Measurements from ENCODE around the gene UBAP2. TPM values are rescaled to one million over a fixed set of nuclear protein-coding genes. Genes with fewer than 3 reads are reported as not detected.

The UBAP2 gene
- total and polyA plus RNA-seq, 2 of the 4 experiments (the other 2 are of a cell fraction) = 12.9 to 25.5 TPM

DNA sequence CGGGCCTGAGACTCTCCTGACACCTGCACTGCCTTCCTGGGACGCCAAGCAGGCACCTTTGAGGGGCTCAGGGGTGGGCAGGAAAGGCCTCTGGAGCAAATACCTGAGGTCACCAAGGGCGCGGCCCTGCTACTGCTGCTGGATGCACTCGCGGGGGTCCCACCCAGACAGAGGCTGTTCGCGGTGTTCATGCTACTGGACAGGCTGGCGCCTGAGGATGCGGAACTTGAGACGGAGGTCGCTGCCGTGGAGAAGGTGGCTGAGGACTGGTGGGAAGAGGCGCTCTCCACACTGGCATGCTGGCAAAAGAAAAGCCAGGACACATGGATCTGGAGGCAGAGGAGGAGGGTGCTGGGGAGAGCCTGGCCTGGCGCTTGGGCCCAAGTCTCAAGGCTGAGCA, 121.0 kb downstream of the UBAP2 start:
- Histone ChIP-seq H4K91ac (ENCODE audit: insufficient read depth, low read depth, low read length) (no peak overlapping the region), H4K20me1 (ENCODE audit: insufficient read depth, low read length) (0 out of 2 replicates have a peak, but pooled peaks cover 5% of the 10 kb centered on the region), H3K9ac (ENCODE audit: low read depth, low read length) (no peak overlapping the region), H3K27ac (ENCODE audit: insufficient read depth, low read length) (no peak overlapping the region), H4K5ac (ENCODE audit: low read depth, low read length) (no peak overlapping the region), H3K9me3 (ENCODE audit: control insufficient read depth, insufficient read depth, low read length) (no peaks in the 10 kb centered on the region), H3K27me3 (ENCODE audit: control insufficient read depth, insufficient read depth, low read length) (no peaks in the 10 kb centered on the region), H2BK20ac (ENCODE audit: low read depth, low read length) (no peak overlapping the region), H3K4ac (ENCODE audit: low read depth, low read length) (no peak overlapping the region), H3K18ac (ENCODE audit: low read depth, low read length) (no peak overlapping the region), H3K14ac (replicated peaks; ENCODE audit: low read depth, low read length) (no peak overlapping the region), H2AK5ac (ENCODE audit: low read depth, low read length) (no peak overlapping the region), H2BK120ac (ENCODE audit: low read depth, low read length) (no peak overlapping the region), H2AFZ (replicated peaks; ENCODE audit: low read length, poor library complexity) (no peak overlapping the region), H3K36me3 (ENCODE audit: control insufficient read depth, insufficient read depth, low read length) (peaks cover 70% of the 10 kb centered on the region), H3K23ac (ENCODE audit: low read depth, low read length) (no peak overlapping the region), H3K79me1 (ENCODE audit: low read depth in 1 of 2, low read length in 2 of 2) (peaks cover 15 to 54% of the 10 kb centered on the region in 2 experiments), H3K4me2 (ENCODE audit: low read depth, low read length) (no peak overlapping the region), H3K4me1 (ENCODE audit: control insufficient read depth, insufficient read depth, low read length) (no peaks in the 10 kb centered on the region), H4K8ac (ENCODE audit: low read depth in 2 of 2, low read length in 2 of 2) (no peak overlapping the region), H2BK15ac (ENCODE audit: low read depth, low read length) (no peak overlapping the region), H3K9me1 (ENCODE audit: insufficient read depth, low read length) (peaks cover 12% of the 10 kb centered on the region), H3K4me3 (ENCODE audit: insufficient read depth, low read depth, low read length) (no peak overlapping the region), H2AK9ac (replicated peaks; ENCODE audit: low read depth, low read length, poor library complexity) (no peak overlapping the region), H3K56ac (ENCODE audit: extremely low read depth, insufficient read depth, low read length) (no peak overlapping the region), H2BK5ac (ENCODE audit: low read depth, low read length, poor library complexity, severe bottlenecking) (no peak overlapping the region)
- in situ Hi-C loops (cut with MboI; ENCODE audit: low sequenced_read_pairs) = no loop called here
- TF ChIP-seq RCOR1 (IDR thresholded peaks at IDR 0.05; ENCODE audit: insufficient replicate concordance, low read length) (no peak), CTCF (conservative IDR thresholded peaks at IDR 0.05; ENCODE audit: low read depth, low read length) (no peak), RAD21 (IDR thresholded peaks at IDR 0.05; ENCODE audit: low read length) (no peak), MAFK (IDR thresholded peaks at IDR 0.05; ENCODE audit: low read depth, low read length) (no peak), ELK1 (IDR thresholded peaks at IDR 0.05; ENCODE audit: borderline replicate concordance, low read depth, low read length) (no peak), RFX5 (IDR thresholded peaks at IDR 0.05; ENCODE audit: low read depth, low read length) (no peak), FOS (IDR thresholded peaks at IDR 0.05; ENCODE audit: low read depth, low read length) (no peak), CEBPB (IDR thresholded peaks at IDR 0.05; ENCODE audit: low read depth, low read length) (no peak), CHD1 (IDR thresholded peaks at IDR 0.05; ENCODE audit: low read depth, low read length) (no peak), POLR2A (IDR thresholded peaks at IDR 0.05; ENCODE audit: low read depth, low read length) (no peak), MAZ (IDR thresholded peaks at IDR 0.05; ENCODE audit: borderline replicate concordance, low read depth, low read length) (no peak), BHLHE40 (IDR thresholded peaks at IDR 0.05; ENCODE audit: low read depth, low read length) (no peak), NFE2L2 (IDR thresholded peaks at IDR 0.05; ENCODE audit: low read depth, low read length) (no peak), MXI1 (IDR thresholded peaks at IDR 0.05; ENCODE audit: borderline replicate concordance, low read depth, low read length) (no peak), SMC3 (IDR thresholded peaks at IDR 0.05; ENCODE audit: low read depth, low read length) (no peak)
- TF ChIP-seq, protein P1, sequence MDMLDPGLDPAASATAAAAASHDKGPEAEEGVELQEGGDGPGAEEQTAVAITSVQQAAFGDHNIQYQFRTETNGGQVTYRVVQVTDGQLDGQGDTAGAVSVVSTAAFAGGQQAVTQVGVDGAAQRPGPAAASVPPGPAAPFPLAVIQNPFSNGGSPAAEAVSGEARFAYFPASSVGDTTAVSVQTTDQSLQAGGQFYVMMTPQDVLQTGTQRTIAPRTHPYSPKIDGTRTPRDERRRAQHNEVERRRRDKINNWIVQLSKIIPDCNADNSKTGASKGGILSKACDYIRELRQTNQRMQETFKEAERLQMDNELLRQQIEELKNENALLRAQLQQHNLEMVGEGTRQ (IDR thresholded peaks at IDR 0.05; ENCODE audit: low read depth, low read length) = no peak
- ChIA-PET CTCF (no interaction called here), POLR2A (ENCODE audit: unreplicated experiment) (no interaction called here)
- ATAC-seq (ENCODE audit: low read depth) (no peak), DNase-seq (no peak)
- BruUV-seq (replicated peaks) = no TSS peak
- 94% methylated on average over 9 of the region's 15 CpGs; no CpG with 5 or more reads in 1 of the 2 experiments for WGBS, 2 experiments (ENCODE audit: extremely low coverage in 2 of 2, insufficient read length in 1 of 2)
- dilution Hi-C loops (cut with HindIII; ENCODE audit: low sequenced_read_pairs, unreplicated experiment) = no loop called here
- intact Hi-C loops (cut with micrococcal nuclease) = loop anchor here (5.0 to 10.0 kb wide), 2 partner anchors 303 to 450 kb away; partner anchors contain the start of gene MYORG
